ENCODE measurements around the gene LITAF. TPM values are rescaled to one million over a fixed set of nuclear protein-coding genes. Genes with fewer than 3 reads are reported as not detected.

LITAF gene
- total RNA-seq, 4 donors from 2014 or later: 54.8 to 73.0 (median 65.3) TPM

GRCh38 chr16:11634312-11634711, 47.6 kb upstream of the LITAF start:
- Histone ChIP-seq H3K36me3 (no peaks in the 10 kb centered on the region), H3K9me3 (no peaks in the 10 kb centered on the region), H3K4me3 (no peak overlapping the region), H3K27ac (peak overlapping the region in 2 of 4 donors; percentile 94 to 96), H3K4me1 (peaks cover 0 to 56% (median 29%) of the 10 kb centered on the region in 4 donors), H3K27me3 (no peaks in the 10 kb centered on the region)
- DNase-seq (ENCODE audit: low spot score in 2 of 2): no peak
- 69 to 79% methylated on average over 6 of the region's 6 CpGs for WGBS, 2 donors
- TF ChIP-seq POLR2A (IDR thresholded peaks at IDR 0.05) (no peak), CTCF (IDR thresholded peaks at IDR 0.05) (no peak), EP300 (IDR thresholded peaks at IDR 0.05) (no peak)

DNA sequence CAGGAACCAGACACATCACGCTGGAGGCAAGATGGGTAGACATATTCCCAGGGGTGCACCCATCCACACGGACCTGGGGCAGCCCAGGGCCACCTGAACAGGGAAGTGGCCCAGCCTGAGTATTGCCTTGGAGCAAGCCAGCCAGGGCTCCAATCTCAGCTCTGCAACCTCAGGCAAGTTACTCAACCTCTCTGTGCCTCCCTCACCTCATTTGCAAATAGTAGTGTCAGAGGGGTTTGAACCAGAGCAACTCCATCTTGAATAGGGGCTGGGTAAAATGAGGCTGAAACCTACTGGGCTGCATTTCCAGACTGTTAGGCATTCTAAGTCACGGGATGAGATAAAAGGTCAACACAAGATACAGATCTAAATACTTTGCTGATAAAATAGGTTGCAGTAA, 46.4 kb upstream of the LITAF start:
- no peak for TF ChIP-seq CTCF (IDR thresholded peaks at IDR 0.05)
- TF ChIP-seq EP300 (IDR thresholded peaks at IDR 0.05): no peak
- no peak for TF ChIP-seq POLR2A (IDR thresholded peaks at IDR 0.05)
- peak overlapping the region; percentile 68 to 96 (median 82) for H3K27ac ChIP-seq
- H3K9me3 ChIP-seq: no peaks in the 10 kb centered on the region
- no peak for DNase-seq (ENCODE audit: low spot score in 2 of 2)
- no peaks in the 10 kb centered on the region for H3K27me3 ChIP-seq
- no peaks in the 10 kb centered on the region for H3K36me3 ChIP-seq
- H3K4me1 ChIP-seq: peaks cover 0 to 63% (median 32%) of the 10 kb centered on the region in 4 donors
- WGBS, 2 donors: 44 to 46% methylated on average over 3 of the region's 3 CpGs
- no peak overlapping the region for H3K4me3 ChIP-seq

DNA sequence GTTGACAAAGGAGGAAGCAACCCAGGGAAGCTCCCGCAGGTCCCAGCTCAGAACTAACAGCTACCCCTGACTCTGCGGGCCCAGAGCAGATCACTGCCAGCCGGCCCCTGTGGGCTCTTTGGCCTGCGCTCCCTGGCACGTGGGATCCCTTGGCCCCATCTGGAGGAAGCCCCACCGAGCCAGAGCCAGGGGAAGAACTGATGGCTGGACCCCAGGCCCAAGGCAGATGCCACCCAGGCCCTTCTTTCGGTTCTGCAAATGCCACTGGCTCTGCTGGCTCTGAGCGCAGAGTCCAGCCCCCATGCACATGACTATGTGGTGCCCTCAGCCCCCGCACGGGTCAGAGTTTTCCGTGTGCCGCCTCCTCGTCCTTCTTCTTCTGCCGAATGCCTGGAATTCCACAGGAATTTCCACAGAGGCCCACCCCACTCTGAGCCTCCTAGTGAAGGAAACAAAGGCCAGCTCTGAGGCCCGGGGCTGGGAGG, 45.8 kb upstream of the LITAF start:
- DNase-seq (ENCODE audit: low spot score in 2 of 2): peak; percentile 51 to 59
- WGBS, 2 donors: 7% methylated on average over 13 to 15 of the region's 15 CpGs
- Histone ChIP-seq H3K27me3 (no peaks in the 10 kb centered on the region), H3K36me3 (no peaks in the 10 kb centered on the region), H3K4me1 (peaks cover 0 to 70% (median 33%) of the 10 kb centered on the region in 4 donors), H3K9me3 (no peaks in the 10 kb centered on the region), H3K27ac (peak overlapping the region; percentile 68 to 96 (median 82)), H3K4me3 (peak overlapping the region in 2 of 4 donors; percentile 14 to 23)
- peak; percentile 82 to 99 for TF ChIP-seq EP300 (IDR thresholded peaks at IDR 0.05)
- peak; percentile 25 to 61 for TF ChIP-seq POLR2A (IDR thresholded peaks at IDR 0.05)
- TF ChIP-seq CTCF (IDR thresholded peaks at IDR 0.05): peak in 1 of 5 experiments; percentile 23

DNA sequence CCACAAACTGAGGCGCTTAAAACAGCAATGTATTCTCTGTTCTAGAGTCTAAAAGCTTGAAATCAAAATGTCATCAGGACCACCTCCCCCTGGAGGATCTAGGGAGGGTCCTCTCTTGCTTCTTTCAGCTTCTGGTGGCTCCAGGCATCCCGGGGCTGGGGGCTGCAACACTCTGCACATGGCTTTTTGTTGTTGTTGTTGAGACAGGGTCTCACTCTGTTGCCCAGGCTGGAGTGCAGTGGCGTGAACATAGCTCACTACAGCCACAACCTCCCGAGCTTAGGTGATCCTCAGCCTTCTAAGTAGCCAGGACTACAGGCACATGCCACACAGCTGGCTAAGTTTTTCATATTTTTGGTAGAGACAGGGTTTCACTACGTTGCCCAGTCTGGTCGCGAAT, 44.5 kb upstream of the LITAF start:
- peak overlapping the region; percentile 10 to 96 (median 74) for H3K27ac ChIP-seq
- WGBS, 2 donors: 80 to 83% methylated on average over 6 to 7 of the region's 7 CpGs
- no peak for TF ChIP-seq EP300 (IDR thresholded peaks at IDR 0.05)
- TF ChIP-seq POLR2A (IDR thresholded peaks at IDR 0.05): no peak
- H3K4me1 ChIP-seq: peaks cover 0 to 78% (median 35%) of the 10 kb centered on the region in 4 donors
- no peaks in the 10 kb centered on the region for H3K36me3 ChIP-seq
- no peaks in the 10 kb centered on the region for H3K27me3 ChIP-seq
- no peak for DNase-seq (ENCODE audit: low spot score in 2 of 2)
- no peaks in the 10 kb centered on the region for H3K9me3 ChIP-seq
- no peak overlapping the region for H3K4me3 ChIP-seq

- no peaks in the 10 kb centered on the region for H3K36me3 ChIP-seq
- H3K27ac ChIP-seq: peak overlapping the region in 3 of 4 donors; percentile 54 to 96 (median 94)
- 87 to 91% methylated on average over 6 of the region's 6 CpGs for WGBS, 2 donors
- no peak for DNase-seq (ENCODE audit: low spot score in 2 of 2)
- H3K9me3 ChIP-seq: no peaks in the 10 kb centered on the region
- no peak overlapping the region for H3K4me3 ChIP-seq
- H3K4me1 ChIP-seq: peaks cover 0 to 78% (median 35%) of the 10 kb centered on the region in 4 donors
- TF ChIP-seq EP300 (IDR thresholded peaks at IDR 0.05) (no peak), POLR2A (IDR thresholded peaks at IDR 0.05) (no peak), CTCF (IDR thresholded peaks at IDR 0.05) (no peak)
- no peaks in the 10 kb centered on the region for H3K27me3 ChIP-seq
Measured at GRCh38 chr16:11630768-11631056, 44.0 kb upstream of the LITAF start.
